HepG2 (cell line): ENCODE results near the gene SEMA5B. TPM values are rescaled to one million over a fixed set of nuclear protein-coding genes. Genes with fewer than 3 reads are reported as not detected.

Source experiments
- ATAC-seq: fragments of 200-7000 bp; cut with Tn5 transposase; 3 replicates; pipeline ENCODE4 v1.9.1; 2020; ENCODE audit warnings: mild to moderate bottlenecking, moderate library complexity
- BruUV-seq: library from RNA; stranded (reverse); fragments of 400-500 nt; replicated peaks from 2 replicates; lab custom pipeline; 2021; lab: Mats Ljungman, UMichigan
- CTCF ChIA-PET: fragments of 300-600 bp; formaldehyde crosslinking; extraction: SDS; loops from one replicate; lab custom pipeline; 2021; ENCODE audit warnings: low total read pairs, inconsistent platforms, low intra/inter-chr PET ratio; lab: Yijun Ruan, JAX
- POLR2A ChIA-PET: fragments of 350-600 bp; sonication (Branson Sonifier 250); formaldehyde crosslinking; loops from one replicate; lab custom pipeline; 2020; ENCODE audit warnings: antibody characterized with exemption, inconsistent platforms; lab: Yijun Ruan, JAX
- DNase-seq: peaks from one replicate; pipeline ENCODE4 v3.0.0-alpha.2; 2015; ENCODE audit warnings: low spot score
- FAIRE-seq: peaks from 3 replicates; lab custom pipeline; 2011; peaks lifted over from hg19 to GRCh38; lab: Jason Lieb, UNC
- H2AFZ ChIP-seq: one replicate; pipeline ENCODE4 v1.6.1; 2011; ENCODE audit warnings: low read length, inconsistent platforms
- H3K27ac ChIP-seq: fragments of 300-600 bp; 3 replicates; pipeline ENCODE4 v1.8.0; 2011; ENCODE audit warnings: mixed run types, mild to moderate bottlenecking, mixed read lengths, low read length, inconsistent platforms; ENCODE audit not compliant: insufficient read depth; ENCODE audit errors: extremely low read length
- H3K27me3 ChIP-seq, 2 experiments: fragments of 200-600 bp in 1 of 2; 2 replicates in 1 of 2; 3 replicates in 1 of 2; pipeline versions ENCODE4 v1.6.0 to v1.8.0; 2011; ENCODE audit warnings: low read length in 2 of 2, mild to moderate bottlenecking in 2 of 2, moderate library complexity in 2 of 2, inconsistent platforms in 1 of 2; ENCODE audit not compliant: insufficient read depth in 2 of 2, control insufficient read depth in 1 of 2
- H3K36me3 ChIP-seq, 2 experiments: fragments of 200-600 bp in 1 of 2; replicated peaks in 1 of 2; 2 replicates in 1 of 2; 3 replicates in 1 of 2; pipeline versions ENCODE4 v1.5.1 to v1.8.0; 2011; ENCODE audit warnings: low read length in 2 of 2, inconsistent platforms in 1 of 2; ENCODE audit not compliant: insufficient read depth in 2 of 2, control insufficient read depth in 1 of 2
- H3K4me1 ChIP-seq: 2 replicates; pipeline ENCODE4 v1.5.1; 2012; ENCODE audit warnings: low read length, inconsistent platforms; ENCODE audit not compliant: insufficient read depth
- H3K4me2 ChIP-seq: 2 replicates; pipeline ENCODE4 v1.6.0; 2011; ENCODE audit warnings: low read depth, low read length, inconsistent platforms
- H3K4me3 ChIP-seq, 3 experiments: fragments of 200-600 bp in 1 of 3; sonication (generic), shearing (Covaris generic) in 1 of 3; replicated peaks in 1 of 3; 2 replicates each; pipeline ENCODE4 v1.5.1; 2011 to 2016; ENCODE audit warnings: low read length in 3 of 3, inconsistent platforms in 2 of 3, low read depth in 2 of 3, mild to moderate bottlenecking in 2 of 3, control low read depth in 1 of 3, mixed read lengths in 1 of 3; ENCODE audit not compliant: insufficient read depth in 1 of 3
- H3K79me2 ChIP-seq: one replicate; pipeline ENCODE4 v1.6.1; 2011; ENCODE audit warnings: low read length, inconsistent platforms; ENCODE audit not compliant: insufficient read depth
- H3K9ac ChIP-seq: 2 replicates; pipeline ENCODE4 v1.6.0; 2011; ENCODE audit warnings: mild to moderate bottlenecking, low read depth, low read length, inconsistent platforms; ENCODE audit not compliant: insufficient read depth
- H3K9me3 ChIP-seq: 2 replicates; pipeline ENCODE4 v1.5.1; 2012; ENCODE audit warnings: mild to moderate bottlenecking, low read length
- H4K20me1 ChIP-seq: 2 replicates; pipeline ENCODE4 v1.6.0; 2011; ENCODE audit warnings: inconsistent platforms, mild to moderate bottlenecking, low read length, moderate library complexity; ENCODE audit not compliant: insufficient read depth
- AHDC1 ChIP-seq: sonication (generic); formaldehyde crosslinking; IDR thresholded peaks from 2 replicates; pipeline ENCODE4 v1.5.1; 2020; ENCODE audit warnings: mild to moderate bottlenecking, missing genetic modification reagents, borderline replicate concordance
- ARID4A ChIP-seq: sonication (generic); formaldehyde crosslinking; IDR thresholded peaks from 2 replicates; pipeline ENCODE4 v1.5.0; 2020; ENCODE audit warnings: mild to moderate bottlenecking, missing genetic modification reagents, borderline replicate concordance
- ATF2 ChIP-seq: sonication (generic); formaldehyde crosslinking; IDR thresholded peaks from 2 replicates; pipeline ENCODE4 v1.4.0; 2020; ENCODE audit warnings: missing genetic modification reagents
- DMTF1 ChIP-seq: sonication (generic); formaldehyde crosslinking; IDR thresholded peaks from 2 replicates; pipeline ENCODE4 v1.4.0; 2020; ENCODE audit warnings: mild to moderate bottlenecking, missing genetic modification reagents
- KMT2A ChIP-seq: sonication (generic); formaldehyde crosslinking; IDR thresholded peaks from 2 replicates; pipeline ENCODE4 v1.4.0; 2020; ENCODE audit warnings: missing genetic modification reagents
- MAF1 ChIP-seq: sonication (generic); formaldehyde crosslinking; IDR thresholded peaks from 2 replicates; pipeline ENCODE4 v1.5.0; 2020; ENCODE audit warnings: missing genetic modification reagents, borderline replicate concordance
- NFYC ChIP-seq: IDR thresholded peaks from 2 replicates; pipeline ENCODE4 v1.6.1; 2016; ENCODE audit warnings: missing genetic modification reagents, missing compliant biosample characterization
- SIX1 ChIP-seq: sonication (generic); formaldehyde crosslinking; IDR thresholded peaks from 2 replicates; pipeline ENCODE4 v1.4.0; 2020; ENCODE audit warnings: missing genetic modification reagents, borderline replicate concordance
- ZFP82 ChIP-seq: sonication (generic); formaldehyde crosslinking; IDR thresholded peaks from 2 replicates; pipeline ENCODE4 v1.5.1; 2020; ENCODE audit warnings: mild to moderate bottlenecking, missing genetic modification reagents, borderline replicate concordance
- ZNF180 ChIP-seq: sonication (generic); formaldehyde crosslinking; IDR thresholded peaks from 2 replicates; pipeline ENCODE4 v1.4.0; 2020; ENCODE audit warnings: low read depth, missing genetic modification reagents, borderline replicate concordance
- ZNF678 ChIP-seq: sonication (generic); formaldehyde crosslinking; IDR thresholded peaks from 2 replicates; pipeline ENCODE4 v1.4.0; 2020; ENCODE audit warnings: mild to moderate bottlenecking, missing genetic modification reagents
- WGBS: methylation state at CpG from one replicate; pipeline ENCODE4 v1.1.6; 2017; ENCODE audit warnings: low lambda C conversion rate; 5-methylcytosine and 5-hydroxymethylcytosine counted together
- in situ Hi-C: cut with HindIII; loops from 2 replicates; pipeline ENCODE4 v1.10.0; 2017; ENCODE audit warnings: low pct_unique_long_range_greater_than_20kb; ENCODE audit not compliant: extremely low pct_ligation_motif_present
- intact Hi-C: fragments of 100-400 bp; cut with micrococcal nuclease; formaldehyde crosslinking; loops from one replicate; pipeline ENCODE4 v1.10.0; 2022; ENCODE audit not compliant: unreplicated experiment
- polyA plus RNA-seq, 8 experiments: library from polyadenylated mRNA; depleted of rRNA in 3 of 8; stranded (reverse) in 7 of 8; unstranded in 1 of 8; fragments of >200 nt; fragmentation: Illumina TruSeq in 4 of 8; extraction: Trizol in 4 of 8; gene quantifications; 2 replicates each; pipeline versions ENCODE4 v1.2.1 to v1.2.3, GENCODE V29; 2011 to 2016; ENCODE audit warnings: low read depth in 4 of 8, missing spikeins in 1 of 8, mixed read lengths in 1 of 8; ENCODE audit not compliant: insufficient read depth in 1 of 8
- total RNA-seq, 5 experiments: library from RNA; depleted of rRNA; stranded (reverse); fragments of >200 nt; fragmentation: Illumina TruSeq; extraction: Trizol; gene quantifications; 2 replicates each; pipeline ENCODE4 v1.2.3, GENCODE V29; 2016; ENCODE audit warnings: low read depth in 1 of 5

Gene SEMA5B
- total and polyA plus RNA-seq, 2 of the 13 experiments (the other 11 are each of a cell fraction or from before 2014, with no cell fraction given), result not detected

- H3K4me1 ChIP-seq, result peaks cover 13% of the 10 kb centered on the region
- H3K4me2 ChIP-seq, result no peak overlapping the region
- no peaks in the 10 kb centered on the region for H3K36me3 ChIP-seq
- ChIA-PET POLR2A (no interaction called here), CTCF (no interaction called here)
- H3K9ac ChIP-seq, result no peak overlapping the region
- no peaks in the 10 kb centered on the region for H3K79me2 ChIP-seq
- BruUV-seq, result no TSS peak
- in situ Hi-C loops, result loop anchor here (25.0 kb wide), 1 partner anchor 280 kb away; no protein-coding TSS in a partner anchor
- no peaks in the 10 kb centered on the region for H4K20me1 ChIP-seq
- ATAC-seq, result no peak
- H2AFZ ChIP-seq, result no peak overlapping the region
- no peak overlapping the region for H3K4me3 ChIP-seq
- no peaks in the 10 kb centered on the region for H3K9me3 ChIP-seq
- no peak for DNase-seq
- H3K27ac ChIP-seq, result no peak overlapping the region
- WGBS, result 43% methylated on average over 6 of the region's 6 CpGs
- intact Hi-C loops, result no loop called here
- FAIRE-seq, result no peak
- peaks cover 0 to 33% of the 10 kb centered on the region in 2 experiments; a peak in 3 of 5 replicates for H3K27me3 ChIP-seq
- TF ChIP-seq ZNF678 (CRISPR knock-in tag) (no peak), KMT2A (CRISPR knock-in tag) (no peak), MAF1 (CRISPR knock-in tag) (no peak), ZNF180 (CRISPR knock-in tag) (no peak), ATF2 (CRISPR knock-in tag) (no peak), SIX1 (CRISPR knock-in tag) (no peak), DMTF1 (CRISPR knock-in tag) (no peak), AHDC1 (CRISPR knock-in tag) (no peak), ZFP82 (no peak), ARID4A (CRISPR knock-in tag) (no peak), NFYC (CRISPR knock-in tag) (no peak)
These were observed 14.8 kb upstream of the SEMA5B start for GRCh38 chr3:123042413-123042812.
